HuH-7.5 (cell line): Measurements from ENCODE around the gene SRPX.
A peak's percentile ranks its signal among the peaks of the same experiment; 100 is the strongest.

Experiments used
- DNase-seq: peaks from one replicate; pipeline ENCODE4 v3.0.0; 2011; ENCODE audit warnings: low spot score

SRPX gene

DNA sequence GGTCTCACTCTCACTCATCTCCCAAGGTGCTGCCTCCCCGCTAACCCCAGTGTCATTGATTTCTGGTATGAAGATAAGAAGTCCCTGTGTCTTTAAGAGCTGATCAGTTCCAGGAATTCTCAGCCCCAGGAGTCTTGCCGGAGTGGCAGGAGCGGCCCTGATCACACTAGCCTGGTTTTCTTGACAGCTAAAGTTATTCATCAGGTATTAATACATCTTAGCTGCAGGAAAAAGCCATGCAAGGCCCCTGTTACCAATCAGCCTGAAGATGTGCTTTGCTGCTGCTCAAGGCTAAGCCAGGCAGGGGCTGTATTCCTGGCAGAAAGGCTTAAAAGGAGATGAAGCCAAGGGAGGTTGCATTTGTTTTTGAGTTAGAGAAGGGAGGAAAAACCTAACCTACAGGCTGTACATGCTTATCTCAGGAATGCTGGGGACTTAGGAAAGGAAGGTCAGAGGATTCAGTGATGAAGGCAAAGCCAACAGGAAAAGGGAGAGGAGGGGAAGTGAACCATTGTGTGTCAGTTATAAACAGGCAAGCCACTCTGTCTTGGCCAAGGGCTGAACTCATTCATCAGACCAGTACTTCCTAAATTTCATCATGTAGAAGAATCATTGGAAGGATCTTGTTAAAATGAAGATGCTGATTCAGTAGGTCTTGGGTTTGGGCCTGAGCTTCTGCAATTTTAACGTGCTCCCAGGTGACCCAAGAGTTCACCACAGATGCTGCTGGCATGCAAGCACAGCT is 8.6 kb downstream of the SRPX start:
- no peak for DNase-seq

DNA sequence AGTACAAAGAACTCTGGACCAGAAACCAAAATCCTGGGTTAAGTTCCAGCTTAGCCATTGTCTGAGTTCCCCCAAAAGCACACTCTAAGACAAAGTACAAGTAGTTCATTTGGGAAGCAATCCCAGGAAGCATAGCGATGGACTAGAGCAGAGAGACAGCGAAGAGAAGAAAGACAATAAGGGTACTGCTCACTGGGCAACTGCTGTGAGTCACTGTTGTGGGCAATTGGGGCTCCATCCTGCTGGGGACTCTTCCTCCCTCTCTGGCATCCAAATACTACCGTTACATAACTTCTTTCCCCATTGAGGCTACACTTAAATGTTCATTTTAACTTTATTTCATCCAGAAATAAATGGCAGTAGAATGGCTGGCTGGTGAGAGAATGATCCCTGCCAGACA is 14.1 kb downstream of the SRPX start:
- no peak for DNase-seq

DNA sequence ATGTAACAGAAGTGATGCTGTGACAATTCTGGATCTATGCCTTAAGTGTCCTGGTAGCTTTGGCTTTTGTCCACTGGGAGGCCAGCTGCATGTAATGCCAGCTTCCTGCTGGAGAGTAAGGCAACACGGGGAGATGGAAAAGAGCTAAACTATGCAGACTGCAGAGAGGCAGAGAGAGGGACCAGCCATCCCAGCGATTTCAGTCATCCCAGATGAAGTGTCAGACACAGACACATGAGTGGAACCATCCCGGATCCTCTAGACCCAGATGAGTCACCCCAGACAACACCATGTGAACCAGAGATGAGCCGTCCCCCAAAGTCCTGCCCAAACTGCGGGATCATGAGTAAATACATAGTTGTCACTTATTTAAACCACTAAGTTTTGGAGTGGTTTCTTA is 14.6 kb downstream of the SRPX start:
- DNase-seq: no peak

DNA sequence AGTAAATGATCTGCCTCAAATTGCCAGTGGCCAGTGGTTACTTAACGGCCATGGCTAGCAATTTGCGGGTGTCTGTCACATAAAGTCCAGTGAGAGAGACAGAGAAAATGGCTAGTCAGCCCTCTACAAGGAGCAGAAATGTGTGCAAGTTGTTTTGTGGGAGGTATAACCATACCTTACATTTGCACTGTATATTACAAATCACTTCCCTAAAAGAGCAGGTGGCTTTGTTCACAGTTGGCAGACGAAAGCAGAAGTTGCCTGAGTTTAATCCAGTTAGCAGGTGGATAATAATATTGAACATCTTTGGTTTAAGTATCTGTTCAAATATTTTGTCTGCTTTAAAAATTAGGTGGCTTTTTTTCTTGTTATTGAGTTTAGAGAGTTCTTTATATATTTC is 15.6 kb downstream of the SRPX start:
- no peak for DNase-seq

DNA sequence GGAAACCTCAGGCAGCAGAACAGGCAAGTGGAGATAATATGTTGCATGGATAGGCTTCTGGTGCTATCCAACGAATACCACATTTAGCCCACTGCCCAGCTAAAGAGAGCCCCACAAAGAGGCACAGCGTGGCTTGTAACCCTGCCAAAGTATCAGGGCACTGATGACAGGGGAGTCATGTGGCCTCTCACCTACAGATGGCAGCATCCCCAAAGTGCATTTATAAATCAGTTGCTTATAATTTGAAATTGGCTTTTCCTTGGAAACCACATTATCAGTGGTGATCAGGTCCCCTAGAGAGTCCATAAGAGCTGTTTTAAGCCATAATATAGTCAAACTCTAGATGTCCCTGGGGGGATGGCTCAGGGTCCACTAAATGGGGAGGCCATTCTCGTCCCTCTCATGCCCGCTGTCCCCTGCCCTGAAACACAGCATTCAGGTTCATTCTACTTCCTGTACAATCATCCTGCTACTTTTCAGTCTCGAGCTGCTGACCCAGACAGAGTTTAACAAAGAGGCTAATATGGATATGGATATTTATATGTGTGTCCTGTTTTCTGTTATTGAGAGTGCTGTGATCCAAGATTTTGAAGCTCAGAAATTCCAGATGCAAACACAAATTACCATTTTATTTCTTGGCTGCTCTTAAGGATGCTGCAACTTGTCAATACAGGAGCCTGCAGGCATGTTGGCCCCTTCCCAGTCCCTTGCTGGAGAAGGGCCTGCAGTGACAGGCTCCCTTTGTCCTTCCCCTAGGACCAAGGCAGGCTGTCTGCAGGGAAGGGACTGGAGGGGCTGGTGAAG is 28.5 kb downstream of the SRPX start:
- DNase-seq: no peak

DNA sequence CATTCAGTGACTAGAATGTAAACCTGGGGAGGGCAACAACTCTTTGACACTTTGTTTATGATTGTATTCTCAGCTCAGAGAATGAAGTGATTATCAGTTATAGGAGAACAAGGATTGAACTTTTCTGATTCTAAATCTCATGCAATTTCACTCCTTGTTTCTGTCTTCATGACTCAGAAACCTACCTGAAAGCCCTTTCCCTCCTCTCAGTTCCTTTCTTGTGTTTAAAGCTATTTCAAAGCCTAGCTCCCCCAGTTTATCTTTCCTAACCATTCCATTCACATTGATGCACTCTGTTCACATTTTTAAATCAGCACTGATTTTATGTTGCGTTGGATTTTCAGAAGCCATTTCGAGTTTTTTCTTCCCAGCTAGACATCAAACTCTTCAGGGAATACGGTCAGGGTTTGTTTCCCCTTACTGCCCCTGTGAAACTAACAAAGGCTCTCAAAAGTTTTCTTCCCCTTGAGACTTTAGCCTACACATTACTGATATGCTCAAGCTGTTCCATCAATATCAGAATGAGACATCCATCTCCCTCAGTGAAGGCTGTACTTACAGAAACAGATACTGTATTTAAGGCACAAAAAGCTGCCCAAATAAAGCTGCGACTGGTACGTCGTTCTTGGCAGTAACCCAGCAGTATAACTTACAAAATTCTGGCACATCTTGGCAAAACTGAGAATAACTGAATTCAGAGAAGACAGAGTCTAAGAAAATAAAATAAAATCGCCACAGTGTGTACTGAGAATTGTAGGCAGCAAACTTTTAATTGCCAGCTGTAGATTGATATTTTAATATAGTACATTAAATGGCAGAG is 31.0 kb downstream of the SRPX start:
- DNase-seq: no peak

DNA sequence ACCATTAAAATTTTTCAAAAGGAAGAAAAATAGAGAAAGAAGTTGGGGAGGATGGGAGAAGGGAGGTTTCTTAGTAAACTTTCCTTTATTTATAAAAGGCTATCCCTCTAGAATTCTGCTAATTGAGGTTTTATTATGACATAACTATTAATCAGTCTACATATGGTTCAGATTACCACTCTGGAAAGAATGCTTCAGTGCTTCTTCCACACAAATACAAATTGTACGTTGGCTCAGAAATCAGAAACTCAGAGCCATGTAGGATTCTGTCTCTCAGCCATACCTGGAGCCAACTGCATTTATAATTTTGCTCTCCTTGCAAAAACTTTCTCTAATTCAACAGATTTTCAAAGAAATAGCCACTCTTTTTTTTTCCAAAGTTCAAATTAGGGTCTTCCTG is 37.1 kb downstream of the SRPX start:
- no peak for DNase-seq

DNA sequence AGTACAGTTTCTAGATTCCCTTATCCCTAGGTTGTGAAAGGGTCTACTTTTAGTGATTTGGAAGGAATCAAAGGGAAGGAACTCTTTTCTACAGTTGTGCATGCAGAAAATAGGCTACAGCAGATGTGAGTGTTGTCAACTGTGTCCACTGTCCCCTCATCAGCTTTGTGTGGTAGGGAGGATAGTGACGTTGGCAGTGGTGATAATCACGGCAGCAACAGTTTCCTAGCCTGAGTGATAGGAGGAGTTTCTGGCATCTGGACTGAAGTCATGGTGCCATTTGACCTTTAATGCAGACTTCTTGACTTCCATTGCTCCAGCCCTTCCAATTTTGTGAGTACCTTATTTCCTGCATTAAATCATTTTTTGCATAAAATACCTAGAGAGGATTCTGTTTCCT is 39.3 kb downstream of the SRPX start:
- no peak for DNase-seq

DNA sequence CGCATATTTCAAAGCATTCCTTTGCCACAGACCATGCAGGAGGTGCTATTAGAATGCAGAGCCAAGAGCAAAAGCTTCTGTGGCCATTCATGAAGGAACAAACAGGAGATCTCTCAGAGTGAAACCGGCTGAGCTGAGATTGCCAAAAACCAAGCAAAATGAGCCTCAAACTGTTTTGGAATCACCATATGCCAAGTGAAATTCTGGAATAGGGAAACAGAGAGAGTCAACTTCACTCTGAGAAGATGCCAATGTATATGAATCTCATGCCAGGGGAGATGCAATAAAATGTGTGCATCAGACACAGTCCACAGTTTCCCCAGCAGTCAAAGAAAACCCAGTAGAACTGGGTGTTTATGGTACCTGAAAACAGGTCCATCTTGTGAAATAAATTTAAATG is 42.3 kb downstream of the SRPX start:
- no peak for DNase-seq

DNA sequence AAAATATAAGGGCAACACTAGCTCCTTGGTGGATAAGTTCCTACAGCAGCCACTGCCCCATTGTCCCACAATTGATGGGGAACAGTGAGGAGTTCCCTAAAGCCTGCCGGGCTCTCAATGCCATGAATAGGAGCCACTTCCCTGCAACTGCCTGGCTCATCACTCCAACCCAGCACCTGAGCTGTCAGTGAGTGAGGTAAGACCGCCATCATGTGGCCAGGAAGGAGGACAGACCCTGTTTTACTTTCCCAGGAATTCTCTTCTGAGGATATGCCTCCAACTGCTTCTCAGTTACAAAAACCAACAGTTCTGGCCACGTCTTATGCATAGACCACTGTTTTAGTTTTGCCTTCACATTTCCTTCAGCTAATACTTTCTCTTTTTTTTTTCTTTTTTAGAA is 45.5 kb downstream of the SRPX start:
- DNase-seq: peak; percentile 19

DNA sequence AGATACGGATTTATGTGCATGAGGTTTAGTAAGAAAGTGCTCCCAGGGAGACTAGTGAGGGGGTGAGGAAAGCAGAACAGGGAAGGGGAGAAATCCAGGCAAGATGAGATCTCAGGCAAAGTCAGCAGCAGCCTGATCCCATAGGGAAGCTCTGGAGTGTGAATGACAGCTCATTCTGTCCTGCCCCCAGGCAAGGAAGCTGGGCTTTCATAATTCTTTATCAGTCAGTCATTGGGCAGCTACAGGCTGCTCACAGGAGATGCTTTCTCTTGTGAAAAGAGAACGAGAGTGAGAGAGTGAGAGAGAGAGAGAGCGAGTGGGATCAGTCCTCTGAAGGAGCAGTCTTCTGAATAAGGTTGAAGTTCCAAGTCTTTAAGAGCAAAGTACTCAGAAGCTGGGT is 48.1 kb downstream of the SRPX start:
- DNase-seq: no peak

DNA sequence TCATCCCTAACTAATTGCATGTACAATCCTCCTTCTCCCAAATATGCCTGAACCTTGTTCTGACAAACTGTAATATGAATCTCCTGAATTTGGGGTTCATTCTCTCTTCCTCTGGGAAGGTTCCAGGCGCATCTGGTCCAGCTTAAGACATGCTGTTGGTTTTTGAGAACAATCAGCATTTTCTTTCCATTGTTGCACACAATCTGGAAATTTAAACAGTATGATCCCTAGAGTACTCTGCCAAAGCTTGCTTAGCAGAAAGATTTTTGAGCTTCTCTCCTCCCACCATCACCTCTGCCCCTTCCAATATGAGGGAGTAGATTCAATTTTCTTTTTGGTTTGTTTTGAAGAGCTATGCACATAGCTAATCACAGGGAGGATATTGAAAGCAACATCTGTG is 50.1 kb downstream of the SRPX start:
- no peak for DNase-seq

DNA sequence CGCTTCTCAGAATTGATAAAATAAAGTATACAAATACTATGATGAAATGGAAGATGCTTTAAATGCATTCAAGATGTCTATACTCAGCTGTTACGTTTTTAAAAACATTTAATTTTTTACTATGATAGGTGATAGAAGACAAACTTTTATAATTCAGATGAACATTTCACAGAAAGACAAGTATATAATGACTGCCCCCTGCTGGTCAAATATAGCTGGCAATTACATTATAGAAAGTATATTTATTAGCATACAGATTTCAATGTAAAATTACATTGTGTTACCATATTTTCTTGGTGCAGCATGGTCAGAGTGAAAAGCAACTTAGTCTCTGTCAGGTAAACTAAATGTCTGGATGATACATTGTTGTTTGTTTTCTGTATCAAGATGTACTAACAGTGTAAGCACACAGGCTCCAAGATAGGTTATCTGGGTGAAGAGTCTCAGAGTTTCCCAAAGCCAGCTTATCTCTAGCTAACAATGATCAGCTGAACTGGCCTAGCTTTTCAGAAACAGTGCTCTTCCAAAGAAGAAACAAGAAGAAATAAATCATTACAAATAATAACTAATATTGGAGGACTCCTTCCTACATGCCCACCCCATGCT is 54.1 kb downstream of the SRPX start:
- no peak for DNase-seq

DNA sequence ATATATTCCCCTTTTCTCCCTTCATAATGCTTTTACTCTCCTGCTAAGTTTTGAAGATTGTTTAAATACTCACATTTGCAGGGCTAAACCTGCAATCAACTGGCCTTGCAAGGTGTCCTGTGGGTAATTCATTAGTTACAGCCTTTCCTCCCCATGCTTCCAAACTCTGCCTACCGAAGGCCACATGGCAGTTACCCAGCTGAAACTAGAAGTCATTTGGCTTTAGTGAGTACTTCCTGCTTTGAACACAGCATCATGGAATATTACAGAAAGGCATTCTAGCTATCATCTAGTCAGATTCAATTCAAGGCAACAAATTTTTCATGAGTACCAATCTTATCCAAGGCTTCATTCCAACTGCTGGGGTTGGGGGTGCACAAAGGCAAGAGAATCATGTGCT is 55.6 kb downstream of the SRPX start:
- DNase-seq: no peak

DNA sequence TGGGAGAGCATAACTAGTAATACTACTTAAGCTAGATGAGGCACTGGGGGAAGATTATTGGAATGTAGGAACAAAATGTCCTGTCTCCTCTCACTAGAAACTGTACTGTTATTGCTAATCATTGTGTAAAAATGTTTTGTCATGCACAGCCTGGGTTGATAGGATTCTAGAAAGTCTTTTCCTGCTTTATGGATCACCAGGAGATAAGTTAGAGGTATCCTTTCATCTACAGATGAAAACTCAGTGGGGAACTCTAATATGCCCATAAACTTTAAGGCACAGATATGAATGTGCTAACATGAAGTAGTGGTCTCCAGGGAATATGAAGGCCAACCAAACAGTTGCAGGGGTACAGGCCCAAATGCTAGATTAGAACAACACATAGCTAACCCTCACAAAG is 57.5 kb downstream of the SRPX start:
- DNase-seq: no peak

DNA sequence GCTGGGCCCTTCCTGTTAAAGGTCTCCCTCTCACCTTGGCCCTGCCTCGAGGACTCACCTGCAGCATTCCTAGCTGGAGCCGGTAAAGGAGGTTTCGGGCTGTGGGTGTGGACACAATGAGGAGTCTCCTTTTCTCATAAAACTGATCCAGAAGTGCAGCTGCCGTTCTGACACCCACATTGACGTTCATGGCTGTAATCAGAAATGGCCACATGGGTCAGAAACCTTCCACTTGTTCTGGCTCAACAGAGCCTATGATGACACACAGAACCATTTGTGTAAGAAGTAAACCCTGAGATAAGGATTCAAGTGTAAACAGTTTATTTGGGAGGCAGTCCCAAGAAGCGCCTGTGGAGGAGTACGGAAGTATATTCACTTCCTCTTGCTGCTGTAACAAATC is 63.8 kb downstream of the SRPX start:
- no peak for DNase-seq

DNA sequence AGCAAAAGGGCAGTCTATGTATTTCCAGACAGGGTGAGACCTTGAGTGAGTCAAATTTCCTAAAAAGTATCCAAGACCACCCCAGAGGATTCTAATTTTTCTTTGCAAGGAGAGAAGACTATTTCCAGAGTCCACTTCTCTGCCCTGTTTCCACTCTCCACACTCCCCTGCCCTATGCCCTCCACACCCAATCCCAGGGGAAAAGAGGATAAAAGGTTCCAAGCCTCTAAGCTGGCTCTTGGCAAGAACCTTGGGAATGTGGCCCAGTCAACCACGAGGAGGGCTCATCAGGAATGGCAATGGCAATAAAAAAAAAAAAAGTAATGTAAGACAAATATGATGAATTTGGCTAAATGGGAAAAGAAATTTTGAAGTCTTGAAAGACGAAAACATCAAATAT is 65.9 kb downstream of the SRPX start:
- no peak for DNase-seq

DNA sequence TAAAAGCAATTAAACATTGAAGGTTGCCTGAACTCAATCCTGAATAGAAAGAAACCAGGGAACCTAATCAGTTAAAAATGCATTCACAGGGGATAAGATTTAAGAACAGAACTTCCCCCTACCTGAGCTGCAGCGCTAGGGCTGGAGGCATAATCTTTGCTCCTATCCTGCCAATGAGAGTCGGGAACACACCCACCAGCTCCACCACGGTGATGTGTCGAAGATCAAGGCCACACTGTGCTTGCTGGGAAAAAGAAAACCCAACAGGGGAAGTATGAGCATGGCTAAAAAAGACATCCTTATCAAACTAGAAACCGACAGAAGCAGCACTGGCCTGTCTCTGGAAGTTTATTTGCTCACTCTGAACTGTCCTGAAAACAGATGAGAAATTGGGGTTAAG is 66.3 kb downstream of the SRPX start:
- DNase-seq: no peak

DNA sequence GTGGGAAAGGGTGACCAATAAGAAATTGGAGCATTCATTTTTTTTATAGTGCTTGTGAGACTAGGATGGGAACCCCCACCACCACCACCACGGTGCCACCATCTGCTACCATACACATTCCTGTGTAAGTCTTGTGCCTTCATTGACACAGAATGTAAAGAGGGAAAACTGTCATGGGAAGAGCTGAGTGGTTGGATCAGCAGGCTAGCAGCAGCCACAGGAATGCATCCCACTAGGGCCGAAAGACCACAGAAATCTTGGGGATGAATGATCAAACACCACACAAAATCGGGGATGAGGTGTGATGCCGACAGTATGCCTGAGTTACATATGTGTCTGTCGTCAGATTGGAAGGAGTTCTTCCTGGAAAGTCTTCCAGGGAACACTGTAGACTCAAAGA is 69.2 kb downstream of the SRPX start:
- DNase-seq: no peak

DNA sequence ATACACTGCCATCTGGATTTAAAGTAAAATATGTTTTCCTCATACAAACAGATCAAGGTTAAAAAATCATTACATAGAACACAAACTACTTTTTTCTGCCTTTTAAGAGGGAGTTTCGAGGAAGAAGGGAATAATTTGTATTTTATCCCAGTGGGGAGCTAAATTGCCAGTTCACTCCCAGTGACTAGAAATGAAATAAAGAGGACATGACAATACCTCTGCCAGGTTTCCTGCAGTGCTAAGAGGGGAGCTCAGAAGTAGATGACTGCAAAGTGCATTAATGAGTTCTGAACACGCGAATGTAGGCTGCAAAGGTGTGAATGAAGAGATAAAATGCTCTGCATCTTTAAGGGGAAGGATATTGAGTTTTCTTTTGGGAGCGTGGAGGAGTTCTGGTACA is 69.7 kb downstream of the SRPX start:
- no peak for DNase-seq

DNA sequence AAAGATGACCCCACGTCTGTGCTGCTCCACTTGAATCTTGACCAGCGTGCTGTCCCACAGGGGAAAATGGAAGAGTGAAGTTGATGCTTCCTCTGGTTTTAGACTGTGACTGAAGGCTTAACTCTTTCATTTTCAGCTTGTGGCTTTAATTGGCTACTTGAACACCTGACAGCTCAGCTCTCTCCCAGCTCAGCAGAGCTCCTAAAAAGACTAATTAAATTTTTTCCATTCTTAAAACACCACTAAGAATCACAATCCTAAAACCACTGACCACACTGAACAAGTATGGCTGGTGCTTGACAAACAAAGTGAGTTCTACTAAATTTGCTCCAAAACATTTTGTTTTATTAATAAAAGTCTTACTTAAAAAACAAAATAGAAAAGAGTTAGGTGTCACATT is 71.7 kb downstream of the SRPX start:
- DNase-seq: no peak

DNA sequence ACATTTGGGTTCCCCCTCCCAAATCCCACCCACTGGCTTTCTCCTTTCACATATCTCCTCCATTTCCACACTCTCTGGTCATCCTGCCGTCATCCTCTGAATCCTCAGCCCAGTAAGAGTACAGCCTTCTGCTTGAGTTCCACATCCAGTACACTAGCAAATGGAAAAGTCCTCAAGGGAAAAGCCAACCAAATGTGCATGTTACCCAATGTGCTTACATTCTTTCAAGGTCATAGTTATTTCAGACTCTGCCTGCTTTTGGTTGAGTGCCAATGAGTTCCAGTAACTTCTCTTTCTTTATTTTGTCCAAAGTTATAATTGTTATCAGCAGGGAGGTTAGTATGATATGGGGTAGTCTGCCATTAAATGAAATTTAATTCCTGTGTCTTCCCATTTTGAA is 78.1 kb downstream of the SRPX start:
- no peak for DNase-seq

DNA sequence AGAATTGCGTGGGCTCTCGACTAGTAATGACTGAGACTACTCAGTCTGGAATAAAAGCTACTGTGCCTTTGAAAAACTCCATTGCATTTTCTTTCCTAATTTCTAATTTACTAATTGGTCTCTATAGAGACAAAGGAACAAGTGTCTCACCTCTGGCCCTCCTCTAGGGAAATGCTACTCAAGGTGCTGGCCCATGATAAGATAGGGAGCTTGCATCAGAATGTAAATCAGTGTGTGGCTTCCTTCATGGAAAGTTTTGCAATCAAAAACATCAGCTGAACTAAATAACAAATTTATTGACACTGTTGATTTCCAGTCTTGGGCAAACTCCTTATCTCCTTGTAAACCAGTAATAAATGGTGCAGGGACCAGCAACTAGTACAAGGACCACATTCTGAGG is 81.8 kb downstream of the SRPX start:
- no peak for DNase-seq
